HCT116 (cell line): ENCODE results near the gene NCBP1. TPM values are rescaled to one million over a fixed set of nuclear protein-coding genes. Genes with fewer than 3 reads are reported as not detected.
A peak's percentile ranks its signal among the peaks of the same experiment; 100 is the strongest.

Experiments
- ATAC-seq: fragments of 200-7000 bp; cut with Tn5 transposase; 2 replicates; pipeline ENCODE4 v1.9.1; 2020; ENCODE audit warnings: mild to moderate bottlenecking, moderate library complexity
- BruUV-seq: library from RNA; stranded (reverse); fragments of 400-500 nt; replicated peaks from 2 replicates; lab custom pipeline; 2021; lab: Mats Ljungman, UMichigan
- CTCF ChIA-PET: fragments of 300-600 bp; sonication (Branson Sonifier 250); formaldehyde crosslinking; loops from one replicate; lab custom pipeline; 2021; ENCODE audit warnings: antibody characterized with exemption; lab: Charles Lee
- POLR2A ChIA-PET: fragments of 300-600, 350-600 bp; sonication (Branson Sonifier 250); formaldehyde crosslinking; loops from one replicate; lab custom pipeline; 2021; ENCODE audit warnings: antibody characterized with exemption; lab: Charles Lee
- RAD21 ChIA-PET, 2 experiments: fragments of 300-600 bp; sonication (Branson Sonifier 250); formaldehyde crosslinking; loops; one replicate each; lab custom pipeline; 2023; ENCODE audit warnings: low total read pairs in 2 of 2; ENCODE audit not compliant: uncharacterized antibody in 2 of 2, unreplicated experiment in 2 of 2, low non-redundant PET in 1 of 2; lab: Charles Lee
- DNase-seq: peaks from one replicate; pipeline ENCODE4 v3.0.0-alpha.2; 2010; ENCODE audit warnings: low read depth, low spot score
- H2AFZ ChIP-seq: fragments of 200-600 bp; shearing (Covaris generic), sonication (generic); 2 replicates; pipeline ENCODE4 v1.6.1; 2017; ENCODE audit warnings: low read depth, mixed run types, mixed read lengths, antibody characterized with exemption, low read length; ENCODE audit not compliant: poor library complexity, severe bottlenecking
- H3K27ac ChIP-seq: 2 replicates; pipeline ENCODE4 v1.5.1; 2012; ENCODE audit warnings: low read depth, low read length
- H3K27me3 ChIP-seq: fragments of 200-600 bp; sonication (generic); 2 replicates; pipeline ENCODE4 v1.6.1; 2016; ENCODE audit warnings: mixed run types, low read length, mixed read lengths; ENCODE audit not compliant: insufficient read depth
- H3K36me3 ChIP-seq, 2 experiments: fragments of 200-500 bp in 1 of 2; fragments of 200-600 bp in 1 of 2; sonication (Bioruptor generic) in 1 of 2; sonication (generic) in 1 of 2; 2 replicates each; pipeline versions ENCODE4 v1.5.1 to v1.6.1; 2014 to 2016; ENCODE audit warnings: low read length in 2 of 2, inconsistent platforms in 1 of 2, mixed read lengths in 1 of 2, mixed run types in 1 of 2; ENCODE audit not compliant: insufficient read depth in 2 of 2, control insufficient read depth in 1 of 2
- H3K4me1 ChIP-seq, 2 experiments: fragments of 200-600 bp in 1 of 2; sonication (generic) in 1 of 2; 2 replicates each; pipeline versions ENCODE4 v1.5.1 to v1.6.1; 2012 to 2017; ENCODE audit warnings: low read length in 2 of 2, inconsistent platforms in 1 of 2, mild to moderate bottlenecking in 1 of 2, mixed read lengths in 1 of 2, mixed run types in 1 of 2, moderate library complexity in 1 of 2; ENCODE audit not compliant: insufficient read depth in 2 of 2, control insufficient read depth in 1 of 2
- H3K4me2 ChIP-seq: fragments of 200-600 bp; sonication (generic); 2 replicates; pipeline ENCODE4 v1.6.1; 2017; ENCODE audit warnings: mixed run types, low read length, mixed read lengths
- H3K4me3 ChIP-seq, 2 experiments: fragments of 200-600 bp in 1 of 2; sonication (generic) in 1 of 2; replicated peaks in 1 of 2; 2 replicates each; pipeline ENCODE4 v1.5.1; 2011 to 2016; ENCODE audit warnings: low read length in 2 of 2, control low read depth in 1 of 2, low read depth in 1 of 2, mild to moderate bottlenecking in 1 of 2, mixed read lengths in 1 of 2, mixed run types in 1 of 2
- H3K79me2 ChIP-seq: fragments of 200-600 bp; sonication (generic); 2 replicates; pipeline ENCODE4 v1.6.1; 2017; ENCODE audit warnings: mild to moderate bottlenecking, mixed run types, low read length, moderate library complexity, mixed read lengths; ENCODE audit not compliant: insufficient read depth
- H3K9ac ChIP-seq: fragments of 200-600 bp; sonication (generic); 2 replicates; pipeline ENCODE4 v1.6.1; 2016; ENCODE audit warnings: low read length, mixed read lengths
- H3K9me2 ChIP-seq: fragments of 200-600 bp; sonication (generic), shearing (Covaris generic); 2 replicates; pipeline ENCODE4 v1.6.1; 2017; ENCODE audit warnings: mixed run types, mild to moderate bottlenecking, moderate library complexity; ENCODE audit not compliant: insufficient read depth
- H3K9me3 ChIP-seq, 2 experiments: fragments of 200-500 bp in 1 of 2; fragments of 200-600 bp in 1 of 2; sonication (Bioruptor generic) in 1 of 2; sonication (generic) in 1 of 2; 2 replicates each; pipeline ENCODE4 v1.6.1; 2014 to 2017; ENCODE audit warnings: low read length in 2 of 2, mixed read lengths in 2 of 2, inconsistent platforms in 1 of 2, low read depth in 1 of 2, mild to moderate bottlenecking in 1 of 2, mixed run types in 1 of 2, moderate library complexity in 1 of 2; ENCODE audit not compliant: control insufficient read depth in 1 of 2, insufficient read depth in 1 of 2
- H4K20me1 ChIP-seq: fragments of 200-600 bp; sonication (generic), shearing (Covaris generic); 2 replicates; pipeline ENCODE4 v1.6.1; 2017; ENCODE audit warnings: mixed run types, mild to moderate bottlenecking, moderate library complexity; ENCODE audit not compliant: insufficient read depth
- CBX3 ChIP-seq: IDR thresholded peaks from 2 replicates; pipeline ENCODE4 v1.6.1; 2012; ENCODE audit warnings: low read depth
- EZH2 ChIP-seq: fragments of 200-600 bp; sonication (generic); IDR thresholded peaks from 2 replicates; pipeline ENCODE4 v1.6.1; 2017; ENCODE audit warnings: antibody characterized with exemption, mixed run types
- FOSL1 ChIP-seq: IDR thresholded peaks from 2 replicates; pipeline ENCODE4 v1.6.1; 2012; ENCODE audit warnings: low read depth
- JUND ChIP-seq: IDR thresholded peaks from 2 replicates; pipeline ENCODE4 v1.6.1; 2012
- POLR2AphosphoS5 ChIP-seq: IDR thresholded peaks from 2 replicates; pipeline ENCODE4 v1.6.1; 2011; ENCODE audit warnings: mild to moderate bottlenecking, low read depth, low read length, moderate library complexity
- RAD21 ChIP-seq: IDR thresholded peaks from 2 replicates; pipeline ENCODE4 v1.6.1; 2012; ENCODE audit warnings: low read depth, mild to moderate bottlenecking
- SIN3A ChIP-seq: IDR thresholded peaks from 2 replicates; pipeline ENCODE4 v1.6.1; 2012; ENCODE audit warnings: low read depth
- SRF ChIP-seq: IDR thresholded peaks from 2 replicates; pipeline ENCODE4 v1.6.1; 2012; ENCODE audit warnings: low read depth
- TCF7L2 ChIP-seq: IDR thresholded peaks from 2 replicates; pipeline ENCODE4 v1.7.0; 2011; ENCODE audit warnings: borderline replicate concordance, inconsistent platforms; ENCODE audit not compliant: insufficient read depth, insufficient read length; ENCODE audit errors: extremely low read depth
- ZBTB33 ChIP-seq: IDR thresholded peaks from 2 replicates; pipeline ENCODE4 v1.6.1; 2011; ENCODE audit warnings: mild to moderate bottlenecking, low read length, moderate library complexity; ENCODE audit not compliant: insufficient replicate concordance; ENCODE audit errors: extremely low read depth
- ZFX ChIP-seq: fragments of 450-650 bp; IDR thresholded peaks from 2 replicates; pipeline ENCODE4 v1.6.1; 2017
- intact Hi-C: fragments of 100-400 bp; cut with micrococcal nuclease; formaldehyde crosslinking; loops from 2 replicates; pipeline ENCODE4 v1.10.0; 2022
- total RNA-seq: library from RNA; stranded (reverse); gene quantifications from one replicate; pipeline ENCODE4 v1.2.1, GENCODE V29; 2021; ENCODE audit not compliant: unreplicated experiment

NCBP1 gene
- total RNA-seq, 1 experiment from 2014 or later: 32.9 TPM

- TF ChIP-seq ZBTB33: no peak
- no peak for TF ChIP-seq TCF7L2
- no peak for TF ChIP-seq SRF
- no peak for TF ChIP-seq CBX3
- no peak for TF ChIP-seq FOSL1
- no peak for TF ChIP-seq POLR2AphosphoS5
- TF ChIP-seq EZH2: no peak
- no peak for TF ChIP-seq ZFX
- no peak for TF ChIP-seq RAD21
Observed at GRCh38 chr9:97711223-97711626, 77.6 kb downstream of the NCBP1 start (continued).

GRCh38 chr9:97714435-97714834 lies 80.8 kb downstream of the NCBP1 start:
- BruUV-seq: no TSS peak
- intact Hi-C loops: no loop called here
- RAD21 ChIA-PET: no interaction called here
- Histone ChIP-seq H3K27me3 (no peaks in the 10 kb centered on the region), H3K4me3 (peak overlapping the region in 1 of 2 experiments; percentile 21; a peak in 2 of 4 replicates), H3K9me3 (no peaks in the 10 kb centered on the region), H3K27ac (no peak overlapping the region), H3K4me1 (peaks cover 11 to 13% of the 10 kb centered on the region in 2 experiments), H3K9ac (no peak overlapping the region), H2AFZ (peak overlapping the region; percentile 8), H4K20me1 (no peaks in the 10 kb centered on the region), H3K36me3 (no peaks in the 10 kb centered on the region), H3K4me2 (peak overlapping the region; percentile 65), H3K79me2 (no peaks in the 10 kb centered on the region), H3K9me2 (no peaks in the 10 kb centered on the region)
- ATAC-seq: peak; percentile 60
- POLR2A ChIA-PET: no interaction called here
- TF ChIP-seq SIN3A (0 out of 2 replicates have a peak, but pooled peaks have one; percentile 20), JUND (no peak), SRF (no peak)
- CTCF ChIA-PET: no interaction called here
- no peak for DNase-seq
